ENCODE data around the gene UBE2H.

DNA sequence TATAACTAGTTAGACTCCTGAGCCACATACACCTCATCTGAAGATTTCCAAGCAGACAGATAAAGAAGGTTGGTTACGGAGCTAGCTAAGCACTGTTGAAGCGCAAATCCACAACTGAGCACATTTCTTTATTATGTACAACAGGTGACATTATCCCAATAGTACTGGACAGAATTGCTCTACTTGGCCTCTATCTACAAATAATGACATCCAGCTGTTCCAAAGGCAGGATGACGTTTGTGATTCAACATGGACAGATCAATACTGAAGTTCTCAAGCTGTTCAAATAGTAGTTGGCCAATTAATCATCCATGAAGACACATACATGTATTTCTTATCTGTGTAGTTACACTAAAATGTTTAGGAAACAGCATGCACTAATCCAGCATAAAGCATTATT is 101.0 kb downstream of the UBE2H start:
- TF ChIP-seq, protein P1, sequence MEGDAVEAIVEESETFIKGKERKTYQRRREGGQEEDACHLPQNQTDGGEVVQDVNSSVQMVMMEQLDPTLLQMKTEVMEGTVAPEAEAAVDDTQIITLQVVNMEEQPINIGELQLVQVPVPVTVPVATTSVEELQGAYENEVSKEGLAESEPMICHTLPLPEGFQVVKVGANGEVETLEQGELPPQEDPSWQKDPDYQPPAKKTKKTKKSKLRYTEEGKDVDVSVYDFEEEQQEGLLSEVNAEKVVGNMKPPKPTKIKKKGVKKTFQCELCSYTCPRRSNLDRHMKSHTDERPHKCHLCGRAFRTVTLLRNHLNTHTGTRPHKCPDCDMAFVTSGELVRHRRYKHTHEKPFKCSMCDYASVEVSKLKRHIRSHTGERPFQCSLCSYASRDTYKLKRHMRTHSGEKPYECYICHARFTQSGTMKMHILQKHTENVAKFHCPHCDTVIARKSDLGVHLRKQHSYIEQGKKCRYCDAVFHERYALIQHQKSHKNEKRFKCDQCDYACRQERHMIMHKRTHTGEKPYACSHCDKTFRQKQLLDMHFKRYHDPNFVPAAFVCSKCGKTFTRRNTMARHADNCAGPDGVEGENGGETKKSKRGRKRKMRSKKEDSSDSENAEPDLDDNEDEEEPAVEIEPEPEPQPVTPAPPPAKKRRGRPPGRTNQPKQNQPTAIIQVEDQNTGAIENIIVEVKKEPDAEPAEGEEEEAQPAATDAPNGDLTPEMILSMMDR (conservative IDR thresholded peaks at IDR 0.05; ENCODE audit: low read length): no peak
- no peak for TF ChIP-seq EZH2phosphoT487 (IDR thresholded peaks at IDR 0.05; ENCODE audit: borderline replicate concordance)

Data from Loucy (cell line).